HL-60 (cell line): Measurements from ENCODE around the gene DTX4.

Source experiments
- DNase-seq, 2 experiments: peaks; one replicate each; pipeline ENCODE4 v3.0.0-alpha.2; 2010 to 2020; ENCODE audit warnings: low read depth in 1 of 2, low spot score in 1 of 2
- H3K27ac ChIP-seq: fragments of 250-450 bp; sonication (Bioruptor Pico); replicated peaks from 2 replicates; pipeline ENCODE4 v1.5.1; 2020; ENCODE audit warnings: mild to moderate bottlenecking, moderate library complexity
- H3K27me3 ChIP-seq: fragments of 250-450 bp; sonication (Bioruptor Pico); 2 replicates; pipeline ENCODE4 v1.5.1; 2021; ENCODE audit warnings: mild to moderate bottlenecking, moderate library complexity; ENCODE audit not compliant: insufficient read depth, poor library complexity, severe bottlenecking
- H3K4me3 ChIP-seq: replicated peaks from 2 replicates; pipeline ENCODE4 v1.5.1; 2011; ENCODE audit warnings: mild to moderate bottlenecking, control low read depth, low read length; ENCODE audit not compliant: insufficient read depth
- GABPA ChIP-seq: IDR thresholded peaks from 2 replicates; pipeline ENCODE4 v1.6.1; 2012; ENCODE audit warnings: low read depth
- POLR2AphosphoS5 ChIP-seq: IDR thresholded peaks from 2 replicates; pipeline ENCODE4 v1.6.1; 2012; ENCODE audit warnings: low read depth
- SPI1 ChIP-seq: IDR thresholded peaks from 2 replicates; pipeline ENCODE4 v1.6.1; 2012; ENCODE audit warnings: low read depth, mild to moderate bottlenecking, borderline replicate concordance
- TF ChIP-seq, protein P1 (sequence below): IDR thresholded peaks from 2 replicates; pipeline ENCODE4 v1.6.1; 2012; ENCODE audit warnings: low read depth; ENCODE audit not compliant: insufficient replicate concordance
- TF ChIP-seq, protein P2 (sequence below): IDR thresholded peaks from one replicate; pipeline ENCODE4 v1.5.1; 2011; ENCODE audit warnings: low read length, control low read depth, inconsistent platforms; ENCODE audit not compliant: insufficient read depth

Gene DTX4

DNA sequence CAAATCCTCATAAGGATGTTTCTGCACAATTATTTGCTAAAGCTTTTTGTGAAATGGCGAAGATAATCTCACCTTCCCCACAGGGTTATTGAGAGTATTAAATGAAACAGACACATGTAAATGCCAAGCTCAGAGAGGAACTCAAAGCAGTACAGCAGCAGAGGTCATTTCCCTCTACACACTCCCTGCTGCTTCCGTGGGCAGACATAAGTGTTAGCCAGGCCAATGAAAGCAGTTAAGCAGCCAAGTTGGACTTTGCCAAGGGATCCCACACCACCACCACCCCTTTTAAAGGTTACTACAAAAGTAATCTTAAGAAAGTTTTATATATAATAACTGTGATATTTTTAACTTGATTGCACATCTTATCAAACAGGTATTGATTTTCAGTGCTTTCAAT is 33.3 kb upstream of the DTX4 start:
- no peak for DNase-seq
- Histone ChIP-seq H3K27ac (no peak overlapping the region), H3K27me3 (no peaks in the 10 kb centered on the region), H3K4me3 (no peak overlapping the region)
- no peak for TF ChIP-seq POLR2AphosphoS5
- no peak for TF ChIP-seq GABPA
- TF ChIP-seq, protein P1, sequence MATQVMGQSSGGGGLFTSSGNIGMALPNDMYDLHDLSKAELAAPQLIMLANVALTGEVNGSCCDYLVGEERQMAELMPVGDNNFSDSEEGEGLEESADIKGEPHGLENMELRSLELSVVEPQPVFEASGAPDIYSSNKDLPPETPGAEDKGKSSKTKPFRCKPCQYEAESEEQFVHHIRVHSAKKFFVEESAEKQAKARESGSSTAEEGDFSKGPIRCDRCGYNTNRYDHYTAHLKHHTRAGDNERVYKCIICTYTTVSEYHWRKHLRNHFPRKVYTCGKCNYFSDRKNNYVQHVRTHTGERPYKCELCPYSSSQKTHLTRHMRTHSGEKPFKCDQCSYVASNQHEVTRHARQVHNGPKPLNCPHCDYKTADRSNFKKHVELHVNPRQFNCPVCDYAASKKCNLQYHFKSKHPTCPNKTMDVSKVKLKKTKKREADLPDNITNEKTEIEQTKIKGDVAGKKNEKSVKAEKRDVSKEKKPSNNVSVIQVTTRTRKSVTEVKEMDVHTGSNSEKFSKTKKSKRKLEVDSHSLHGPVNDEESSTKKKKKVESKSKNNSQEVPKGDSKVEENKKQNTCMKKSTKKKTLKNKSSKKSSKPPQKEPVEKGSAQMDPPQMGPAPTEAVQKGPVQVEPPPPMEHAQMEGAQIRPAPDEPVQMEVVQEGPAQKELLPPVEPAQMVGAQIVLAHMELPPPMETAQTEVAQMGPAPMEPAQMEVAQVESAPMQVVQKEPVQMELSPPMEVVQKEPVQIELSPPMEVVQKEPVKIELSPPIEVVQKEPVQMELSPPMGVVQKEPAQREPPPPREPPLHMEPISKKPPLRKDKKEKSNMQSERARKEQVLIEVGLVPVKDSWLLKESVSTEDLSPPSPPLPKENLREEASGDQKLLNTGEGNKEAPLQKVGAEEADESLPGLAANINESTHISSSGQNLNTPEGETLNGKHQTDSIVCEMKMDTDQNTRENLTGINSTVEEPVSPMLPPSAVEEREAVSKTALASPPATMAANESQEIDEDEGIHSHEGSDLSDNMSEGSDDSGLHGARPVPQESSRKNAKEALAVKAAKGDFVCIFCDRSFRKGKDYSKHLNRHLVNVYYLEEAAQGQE: no peak
- TF ChIP-seq SPI1: no peak
- TF ChIP-seq, protein P2, sequence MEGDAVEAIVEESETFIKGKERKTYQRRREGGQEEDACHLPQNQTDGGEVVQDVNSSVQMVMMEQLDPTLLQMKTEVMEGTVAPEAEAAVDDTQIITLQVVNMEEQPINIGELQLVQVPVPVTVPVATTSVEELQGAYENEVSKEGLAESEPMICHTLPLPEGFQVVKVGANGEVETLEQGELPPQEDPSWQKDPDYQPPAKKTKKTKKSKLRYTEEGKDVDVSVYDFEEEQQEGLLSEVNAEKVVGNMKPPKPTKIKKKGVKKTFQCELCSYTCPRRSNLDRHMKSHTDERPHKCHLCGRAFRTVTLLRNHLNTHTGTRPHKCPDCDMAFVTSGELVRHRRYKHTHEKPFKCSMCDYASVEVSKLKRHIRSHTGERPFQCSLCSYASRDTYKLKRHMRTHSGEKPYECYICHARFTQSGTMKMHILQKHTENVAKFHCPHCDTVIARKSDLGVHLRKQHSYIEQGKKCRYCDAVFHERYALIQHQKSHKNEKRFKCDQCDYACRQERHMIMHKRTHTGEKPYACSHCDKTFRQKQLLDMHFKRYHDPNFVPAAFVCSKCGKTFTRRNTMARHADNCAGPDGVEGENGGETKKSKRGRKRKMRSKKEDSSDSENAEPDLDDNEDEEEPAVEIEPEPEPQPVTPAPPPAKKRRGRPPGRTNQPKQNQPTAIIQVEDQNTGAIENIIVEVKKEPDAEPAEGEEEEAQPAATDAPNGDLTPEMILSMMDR: no peak

DNA sequence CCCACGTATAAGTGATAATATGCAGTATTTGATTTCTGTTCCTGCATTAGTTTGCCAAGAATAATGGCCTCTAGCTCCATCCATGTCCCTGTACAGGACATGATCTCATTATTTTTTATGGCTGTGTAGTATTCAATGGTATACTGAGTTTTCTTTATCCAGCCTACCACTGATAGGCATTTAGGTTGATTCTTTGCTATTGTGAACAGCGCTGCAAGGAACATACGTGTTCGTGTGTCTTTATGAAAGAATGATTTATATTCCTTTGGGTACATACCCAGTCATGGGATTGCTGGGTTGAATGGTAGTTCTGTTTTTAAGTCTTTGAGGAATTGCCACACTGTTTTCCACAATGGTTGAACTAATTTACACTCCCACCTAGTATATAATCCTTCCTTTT is 30.7 kb upstream of the DTX4 start:
- Histone ChIP-seq H3K27ac (no peak overlapping the region), H3K27me3 (no peaks in the 10 kb centered on the region), H3K4me3 (no peak overlapping the region)
- DNase-seq: no peak
- no peak for TF ChIP-seq SPI1
- TF ChIP-seq, protein P2: no peak
- TF ChIP-seq GABPA: no peak
- TF ChIP-seq, protein P1: no peak
- no peak for TF ChIP-seq POLR2AphosphoS5

DNA sequence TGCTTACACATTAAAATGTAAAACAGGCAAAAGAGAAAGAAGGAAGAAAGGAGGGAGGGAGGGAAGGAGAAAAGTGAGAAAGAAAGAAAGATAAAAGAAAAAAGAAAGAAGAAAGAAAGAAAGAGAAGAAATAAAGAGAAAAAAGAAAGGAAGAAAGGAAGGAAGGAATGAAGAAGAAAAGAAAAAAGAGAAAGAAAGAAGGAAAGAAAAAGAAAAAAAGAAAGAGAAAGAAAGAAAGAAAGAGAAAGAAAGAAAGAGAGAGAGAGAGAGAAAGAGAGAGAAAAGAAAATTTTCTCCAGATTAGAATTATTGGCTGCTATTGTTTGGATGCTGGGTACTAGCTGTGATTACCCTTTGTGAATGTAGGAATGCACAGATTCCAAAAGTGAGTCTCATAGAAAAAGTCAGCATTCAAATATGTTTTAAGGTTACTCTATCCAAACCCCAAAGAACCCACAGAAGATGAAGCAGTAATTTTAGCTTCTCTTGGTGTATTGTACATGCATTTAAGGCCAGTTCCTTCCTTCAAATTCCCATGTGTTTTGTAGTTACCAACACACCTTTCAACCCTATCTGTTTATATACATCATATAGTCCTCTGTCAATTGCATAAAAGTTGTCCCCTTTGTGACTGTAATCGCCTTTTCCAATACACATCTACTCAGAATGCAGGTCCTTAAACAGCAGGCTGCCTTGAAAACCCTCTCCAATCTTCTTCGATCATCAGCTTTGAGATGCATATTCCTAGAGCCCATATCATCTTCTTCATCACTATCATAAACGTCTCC is 30.1 kb upstream of the DTX4 start:
- TF ChIP-seq, protein P2: no peak
- TF ChIP-seq SPI1 (no peak), GABPA (no peak), POLR2AphosphoS5 (no peak)
- TF ChIP-seq, protein P1: no peak
- peak overlapping the region; percentile 95 for H3K4me3 ChIP-seq

More for the DNA sequence above, 30.1 kb upstream of the DTX4 start:
- Histone ChIP-seq H3K27ac (peak overlapping the region; percentile 78), H3K27me3 (no peaks in the 10 kb centered on the region)
- DNase-seq: no peak
